Activated CD8-positive, alpha-beta memory T cell treated with anti-CD3 and anti-CD28 coated beads, Interleukin-2, amount 50 U/mL, for 24 hours (primary cell): ENCODE measurements around the gene PRM2.
A peak's percentile ranks its signal among the peaks of the same experiment; 100 is the strongest.
"Not testable (repeated sequence)": the region's sequence is repeated elsewhere in the genome, so short reads cannot be mapped to it uniquely, and the experiment has no call there.

Experiments used
- DNase-seq: peaks from one replicate; pipeline ENCODE4 v3.0.0-alpha.2; 2020; ENCODE audit errors: extremely low read depth

The PRM2 gene

GRCh38 chr16:11307639-11308492 lies 31.6 kb upstream of the PRM2 start:
- DNase-seq = no peak

GRCh38 chr16:11306997-11307638 lies 30.8 kb upstream of the PRM2 start:
- no peak for DNase-seq

- DNase-seq = no peak
These were observed 30.1 kb upstream of the PRM2 start for GRCh38 chr16:11306381-11306780.

- DNase-seq = no peak
These were observed 27.3 kb upstream of the PRM2 start for GRCh38 chr16:11303405-11304138.

GRCh38 chr16:11302977-11303376 lies 26.7 kb upstream of the PRM2 start:
- DNase-seq = no peak

GRCh38 chr16:11301645-11302501 lies 25.6 kb upstream of the PRM2 start:
- no peak for DNase-seq

GRCh38 chr16:11300560-11300892 lies 24.2 kb upstream of the PRM2 start:
- no peak for DNase-seq

GRCh38 chr16:11299865-11300559 lies 23.7 kb upstream of the PRM2 start:
- DNase-seq = no peak

- DNase-seq = not testable (repeated sequence)
These were observed 22.8 kb upstream of the PRM2 start for GRCh38 chr16:11298950-11299547.

- no peak for DNase-seq
These were observed 22.0 kb upstream of the PRM2 start for GRCh38 chr16:11298143-11298900.

GRCh38 chr16:11297492-11298142 lies 21.3 kb upstream of the PRM2 start:
- DNase-seq = peak; percentile 24

- DNase-seq = no peak
These were observed 20.6 kb upstream of the PRM2 start for GRCh38 chr16:11296706-11297491.

GRCh38 chr16:11296351-11296705 lies 20.0 kb upstream of the PRM2 start:
- DNase-seq = no peak

- no peak for DNase-seq
These were observed 19.4 kb upstream of the PRM2 start for GRCh38 chr16:11295672-11296071.

GRCh38 chr16:11292076-11292748 lies 15.9 kb upstream of the PRM2 start:
- no peak for DNase-seq

GRCh38 chr16:11291091-11291703 lies 14.9 kb upstream of the PRM2 start:
- DNase-seq = no peak

GRCh38 chr16:11290102-11290893 lies 14.0 kb upstream of the PRM2 start:
- no peak for DNase-seq
